ENCODE data around the gene DACT2. TPM values are rescaled to one million over a fixed set of nuclear protein-coding genes. Genes with fewer than 3 reads are reported as not detected.

Gene DACT2
- total and polyA plus RNA-seq, 2 donors (not counting 1 experiment from before 2014, with no cell fraction given) = not detected

DNA sequence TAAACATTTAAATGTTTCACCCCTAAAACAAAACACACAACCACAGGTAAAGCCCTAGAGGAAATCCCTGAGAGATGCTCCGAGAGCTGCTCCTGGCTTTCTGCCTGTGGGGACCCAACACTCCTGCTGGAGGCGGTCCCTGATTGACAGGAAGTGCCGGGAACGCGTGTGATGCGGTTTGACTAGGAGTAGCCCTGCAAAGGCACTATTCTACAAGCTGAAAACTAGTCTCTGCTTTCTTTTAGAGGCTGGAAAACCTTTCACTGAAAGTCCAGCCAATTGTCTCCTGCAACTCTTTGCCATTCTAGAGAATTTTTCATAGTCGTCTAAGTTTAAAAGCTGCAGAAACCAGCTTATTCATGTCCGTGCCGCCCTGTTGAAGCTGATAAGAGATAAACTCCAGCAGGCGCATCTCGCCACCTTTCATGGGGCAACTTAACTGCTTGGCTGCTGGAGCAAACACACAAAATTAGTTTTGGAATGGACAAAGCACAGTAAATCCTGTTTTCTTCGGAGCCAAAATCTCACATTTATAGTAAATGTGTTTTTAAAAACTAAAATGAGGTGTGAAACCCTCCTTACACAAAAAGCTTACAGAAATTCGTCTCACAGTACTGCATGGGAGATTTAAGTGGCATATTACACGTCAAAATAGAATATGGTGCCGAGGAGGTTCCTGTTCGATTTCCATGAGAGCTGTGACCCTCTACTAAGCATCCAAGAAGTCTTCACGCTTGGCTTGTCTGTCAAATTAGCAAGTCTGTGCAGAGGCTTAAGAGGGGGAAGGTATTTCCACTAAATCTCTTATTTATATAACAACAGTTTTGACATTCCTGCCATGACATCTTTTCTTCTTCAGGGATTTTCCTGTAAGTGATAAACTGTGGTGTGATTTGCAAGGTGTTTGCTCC, 46.9 kb downstream of the DACT2 start:
- H2AFZ ChIP-seq (ENCODE audit: low read length) = no peak overlapping the region
- no peak for DNase-seq (ENCODE audit: low read depth in 2 of 2)
- no peak for TF ChIP-seq CTCF (conservative IDR thresholded peaks at IDR 0.05 in 1 of 2, IDR thresholded peaks at IDR 0.05 in 1 of 2; ENCODE audit: low read depth in 1 of 2, low read length in 2 of 2)
- TF ChIP-seq EZH2 (IDR thresholded peaks at IDR 0.05; ENCODE audit: low read length, missing control alignments) = no peak
- H3K27me3 ChIP-seq (ENCODE audit: control insufficient read depth, insufficient read depth, low read length) = no peaks in the 10 kb centered on the region
- no peaks in the 10 kb centered on the region for H3K4me1 ChIP-seq (ENCODE audit: control insufficient read depth, extremely low read depth, insufficient read depth, low read length)
- no peaks in the 10 kb centered on the region for H3K9me3 ChIP-seq (ENCODE audit: control insufficient read depth, insufficient read depth, low read depth, low read length)
- H3K4me3 ChIP-seq (replicated peaks in 1 of 4; ENCODE audit: control extremely low read depth in 1 of 4, insufficient read depth in 1 of 4, low read depth in 3 of 4, low read length in 4 of 4) = no peak overlapping the region
- no peaks in the 10 kb centered on the region for H3K79me2 ChIP-seq (ENCODE audit: control insufficient read depth, insufficient read depth, low read length)
- no peak overlapping the region for H3K27ac ChIP-seq (ENCODE audit: insufficient read depth, low read length)
- no peak overlapping the region for H3K9ac ChIP-seq (ENCODE audit: insufficient read depth, low read length)
- no peaks in the 10 kb centered on the region for H4K20me1 ChIP-seq (ENCODE audit: control insufficient read depth, extremely low read depth, insufficient read depth, low read length)
- no peak overlapping the region for H3K4me2 ChIP-seq (ENCODE audit: extremely low read depth, insufficient read depth, low read length)
- no peaks in the 10 kb centered on the region for H3K36me3 ChIP-seq (ENCODE audit: control insufficient read depth, insufficient read depth, low read length)

GRCh38 chr6:168270274-168271172, 49.1 kb downstream of the DACT2 start:
- no peaks in the 10 kb centered on the region for H3K9me3 ChIP-seq (ENCODE audit: control insufficient read depth, insufficient read depth, low read depth, low read length)
- H3K36me3 ChIP-seq (ENCODE audit: control insufficient read depth, insufficient read depth, low read length) = no peaks in the 10 kb centered on the region
- H2AFZ ChIP-seq (ENCODE audit: low read length) = no peak overlapping the region

More at GRCh38 chr6:168270274-168271172, 49.1 kb downstream of the DACT2 start:
- DNase-seq (ENCODE audit: low read depth in 2 of 2) = no peak
- Histone ChIP-seq H3K4me1 (ENCODE audit: control insufficient read depth, extremely low read depth, insufficient read depth, low read length) (no peaks in the 10 kb centered on the region), H3K9ac (ENCODE audit: insufficient read depth, low read length) (no peak overlapping the region), H3K79me2 (ENCODE audit: control insufficient read depth, insufficient read depth, low read length) (no peaks in the 10 kb centered on the region), H3K4me3 (replicated peaks in 1 of 4; ENCODE audit: control extremely low read depth in 1 of 4, insufficient read depth in 1 of 4, low read depth in 3 of 4, low read length in 4 of 4) (no peak overlapping the region), H3K27ac (ENCODE audit: insufficient read depth, low read length) (no peak overlapping the region), H3K4me2 (ENCODE audit: extremely low read depth, insufficient read depth, low read length) (no peak overlapping the region), H4K20me1 (ENCODE audit: control insufficient read depth, extremely low read depth, insufficient read depth, low read length) (no peaks in the 10 kb centered on the region), H3K27me3 (ENCODE audit: control insufficient read depth, insufficient read depth, low read length) (no peaks in the 10 kb centered on the region)
- no peak for TF ChIP-seq EZH2 (IDR thresholded peaks at IDR 0.05; ENCODE audit: low read length, missing control alignments)
- TF ChIP-seq CTCF (conservative IDR thresholded peaks at IDR 0.05 in 1 of 2, IDR thresholded peaks at IDR 0.05 in 1 of 2; ENCODE audit: low read depth in 1 of 2, low read length in 2 of 2) = no peak
